ENCODE results near the gene RCCD1.
"Not testable (repeated sequence)": the region's sequence is repeated elsewhere in the genome, so short reads cannot be mapped to it uniquely, and the experiment has no call there.

RCCD1 gene

GRCh38 chr15:90918835-90919234 is 35.8 kb upstream of the RCCD1 start:
- DNase-seq = no peak

- DNase-seq = no peak
These were observed 32.8 kb upstream of the RCCD1 start for GRCh38 chr15:90921887-90922286.

GRCh38 chr15:90922712-90923322 is 31.9 kb upstream of the RCCD1 start:
- DNase-seq = peak; percentile 39

- DNase-seq = no peak
These were observed 30.3 kb upstream of the RCCD1 start for GRCh38 chr15:90924375-90924774.

- DNase-seq = not testable (repeated sequence)
These were observed 27.9 kb upstream of the RCCD1 start for GRCh38 chr15:90926766-90927165.

GRCh38 chr15:90928106-90928505 is 26.6 kb upstream of the RCCD1 start:
- DNase-seq = not testable (repeated sequence)

- DNase-seq = no peak
These were observed 25.3 kb upstream of the RCCD1 start for GRCh38 chr15:90929246-90930019.

GRCh38 chr15:90930861-90931574 is 23.7 kb upstream of the RCCD1 start:
- no peak for DNase-seq

- DNase-seq = no peak
These were observed 23.2 kb upstream of the RCCD1 start for GRCh38 chr15:90931575-90931827.

GRCh38 chr15:90931828-90932659 is 22.6 kb upstream of the RCCD1 start, which contains the start of gene HDDC3:
Gene HDDC3, minus strand, starts transcription at chr15:90932549. Its CDS starts 9 bp downstream, at chr15:90932540.
- peak; percentile 92 for DNase-seq

GRCh38 chr15:90932660-90932991 is 22.1 kb upstream of the RCCD1 start:
- no peak for DNase-seq

GRCh38 chr15:90933301-90933700 is 21.4 kb upstream of the RCCD1 start:
- no peak for DNase-seq

GRCh38 chr15:90934256-90934948 is 20.3 kb upstream of the RCCD1 start:
- DNase-seq = peak; percentile 88

GRCh38 chr15:90934949-90935751 is 19.5 kb upstream of the RCCD1 start, which contains the start of gene UNC45A:
Gene UNC45A, plus strand, starts transcription at chr15:90935285. Its CDS starts 40 bp downstream, at chr15:90935325.
- DNase-seq = peak; percentile 96

GRCh38 chr15:90936823-90937222 is 17.9 kb upstream of the RCCD1 start:
- DNase-seq = no peak

- DNase-seq = no peak
These were observed 16.4 kb upstream of the RCCD1 start for GRCh38 chr15:90938261-90938660.

- no peak for DNase-seq
These were observed 14.9 kb upstream of the RCCD1 start for GRCh38 chr15:90939756-90940155.

- no peak for DNase-seq
These were observed 13.6 kb upstream of the RCCD1 start for GRCh38 chr15:90941038-90941437.

- no peak for DNase-seq
These were observed 12.1 kb upstream of the RCCD1 start for GRCh38 chr15:90942354-90943120.

GRCh38 chr15:90945091-90945490 is 9.6 kb upstream of the RCCD1 start:
- DNase-seq = no peak

GRCh38 chr15:90946538-90946937 is 8.1 kb upstream of the RCCD1 start:
- DNase-seq = no peak

All from stimulated activated CD4-positive, alpha-beta T cell treated with anti-CD3 and anti-CD28 coated beads, Interleukin-4, amount 100 ng/mL, for 24 hours (primary cell).